GM18951 (cell line): ENCODE results near the gene APOBEC3G.
"Not testable (repeated sequence)": the region's sequence is repeated elsewhere in the genome, so short reads cannot be mapped to it uniquely, and the experiment has no call there.

Experiments used
- POLR2A ChIP-seq: IDR thresholded peaks from 4 replicates; pipeline ENCODE4 v1.6.1; 2011; ENCODE audit warnings: mild to moderate bottlenecking; ENCODE audit not compliant: insufficient read length, insufficient read depth; ENCODE audit errors: extremely low read depth
- in situ Hi-C: fragments of 300-500 bp; cut with MboI; formaldehyde crosslinking; loops from one replicate; pipeline ENCODE4 v1.12.0; 2022; ENCODE audit warnings: low sequenced_read_pairs, mixed read lengths, inconsistent platforms; ENCODE audit not compliant: unreplicated experiment

Gene APOBEC3G

DNA sequence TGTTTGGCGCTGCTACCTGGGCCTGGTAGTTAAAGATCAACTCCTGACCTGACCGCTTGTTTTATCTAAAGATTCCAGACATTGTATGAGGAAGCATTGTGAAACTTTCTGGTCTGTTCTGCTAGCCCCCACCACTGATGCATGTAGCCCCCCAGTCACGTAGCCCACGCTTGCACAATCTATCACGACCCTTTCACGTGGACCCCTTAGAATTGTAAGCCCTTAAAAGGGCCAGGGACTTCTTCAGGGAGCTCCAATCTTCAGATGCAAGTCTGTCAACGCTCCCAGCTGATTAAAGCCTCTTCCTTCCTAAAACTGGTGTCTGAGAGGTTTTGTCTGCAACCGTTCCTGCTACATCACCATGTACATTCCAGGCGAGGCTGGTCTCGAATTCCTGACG is 21.4 kb upstream of the APOBEC3G start:
- in situ Hi-C loops = no loop called here
- TF ChIP-seq POLR2A = no peak

DNA sequence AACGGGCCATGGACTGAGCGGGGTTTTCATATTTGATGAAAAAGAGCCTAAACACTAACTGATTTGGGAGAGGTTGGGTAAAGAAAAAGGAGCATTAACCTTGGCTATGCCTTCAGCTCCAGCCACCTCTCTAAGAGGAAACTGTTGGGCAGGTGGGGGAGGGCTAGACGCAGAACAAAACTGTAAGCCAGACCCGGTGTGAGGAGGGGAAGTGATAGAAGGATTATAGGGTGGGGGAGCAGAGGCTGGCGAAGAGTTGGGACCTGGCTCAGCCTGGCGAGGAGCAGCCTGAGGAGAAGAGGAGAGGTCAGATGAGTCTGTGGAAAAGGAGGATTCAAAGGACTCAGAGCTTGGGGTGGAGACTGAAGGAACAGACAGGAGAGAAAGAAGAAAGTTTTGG is 15.8 kb upstream of the APOBEC3G start:
- in situ Hi-C loops = not testable (repeated sequence)

DNA sequence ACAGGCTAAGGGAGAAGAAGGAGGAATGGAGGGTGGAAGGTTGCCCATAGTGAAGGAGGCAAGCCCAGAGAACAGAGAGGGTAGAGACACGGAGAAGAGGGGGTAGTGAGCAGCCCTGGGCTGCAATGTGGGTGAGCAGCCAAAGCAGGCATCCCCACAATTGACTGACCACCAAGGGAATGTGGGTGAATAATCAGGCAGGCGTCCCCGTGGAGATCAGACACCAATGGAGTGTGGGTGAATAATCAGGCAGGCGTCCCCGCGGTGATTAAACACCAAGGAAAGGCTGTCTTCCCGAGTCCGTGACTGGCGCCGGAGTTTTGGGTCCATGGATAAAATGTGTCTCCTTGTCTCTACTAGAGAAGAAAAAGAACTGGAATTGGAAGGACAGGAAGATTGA is 15.1 kb upstream of the APOBEC3G start:
- in situ Hi-C loops = not testable (repeated sequence)

DNA sequence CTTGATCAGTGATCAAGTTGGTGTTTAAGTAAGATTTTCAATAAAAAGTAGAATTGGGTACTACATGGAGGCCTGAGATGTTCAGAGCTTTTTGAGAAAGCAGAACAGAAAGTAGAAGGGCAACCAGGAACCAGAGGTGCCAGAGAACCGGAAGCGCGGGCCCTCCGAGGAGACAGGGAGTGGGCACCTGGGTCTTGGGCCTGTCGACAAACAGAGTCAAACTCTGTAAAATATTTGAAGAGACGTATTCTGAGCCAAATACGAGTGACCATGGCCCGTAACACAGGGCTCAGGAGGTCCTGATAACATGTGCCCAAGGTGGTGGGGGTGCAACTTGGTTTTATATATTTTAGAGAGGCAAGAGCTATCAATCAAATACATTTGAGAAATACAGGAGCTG is 13.2 kb upstream of the APOBEC3G start:
- in situ Hi-C loops = not testable (repeated sequence)

DNA sequence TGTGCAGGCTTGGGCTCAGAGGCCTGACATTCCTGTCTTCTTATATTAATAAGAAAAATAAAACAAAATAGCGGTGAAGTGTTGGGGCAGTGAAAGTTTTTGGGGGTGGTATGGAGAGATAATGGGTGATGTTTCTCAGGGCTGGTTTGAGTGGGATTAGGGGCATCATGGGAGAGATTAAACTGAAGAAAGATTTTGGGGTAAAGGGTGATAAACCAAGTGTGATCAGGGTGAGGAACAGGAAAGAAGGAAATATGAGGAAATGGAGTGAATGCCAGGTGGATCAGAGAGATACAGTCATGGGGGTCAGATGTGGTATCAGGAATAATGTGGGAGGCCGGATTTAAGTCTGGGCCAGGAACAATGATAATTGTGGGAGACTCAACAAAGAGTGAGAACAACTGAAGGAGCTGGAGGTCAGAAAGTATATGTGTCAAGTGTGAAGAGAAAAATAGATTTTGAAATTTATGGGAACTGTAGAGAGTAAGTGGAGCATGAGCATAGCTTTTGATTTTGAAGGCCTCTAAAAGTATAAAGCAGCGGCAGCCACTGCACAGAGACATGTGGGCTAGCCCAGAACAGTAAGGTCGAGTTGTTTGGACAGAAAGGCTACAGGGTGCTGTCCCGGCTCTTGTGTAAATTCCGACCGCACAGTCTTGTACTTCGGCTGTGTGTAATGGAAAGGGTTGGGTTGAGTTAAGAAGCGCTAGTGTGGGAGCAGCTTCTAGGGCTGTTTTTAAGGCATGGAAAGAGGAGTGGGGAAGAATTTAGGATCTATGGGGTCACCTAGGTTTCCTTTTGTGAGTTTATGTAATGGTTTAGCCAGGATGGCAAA is 10.4 kb upstream of the APOBEC3G start:
- peak; percentile 35 for TF ChIP-seq POLR2A
- in situ Hi-C loops = not testable (repeated sequence)

DNA sequence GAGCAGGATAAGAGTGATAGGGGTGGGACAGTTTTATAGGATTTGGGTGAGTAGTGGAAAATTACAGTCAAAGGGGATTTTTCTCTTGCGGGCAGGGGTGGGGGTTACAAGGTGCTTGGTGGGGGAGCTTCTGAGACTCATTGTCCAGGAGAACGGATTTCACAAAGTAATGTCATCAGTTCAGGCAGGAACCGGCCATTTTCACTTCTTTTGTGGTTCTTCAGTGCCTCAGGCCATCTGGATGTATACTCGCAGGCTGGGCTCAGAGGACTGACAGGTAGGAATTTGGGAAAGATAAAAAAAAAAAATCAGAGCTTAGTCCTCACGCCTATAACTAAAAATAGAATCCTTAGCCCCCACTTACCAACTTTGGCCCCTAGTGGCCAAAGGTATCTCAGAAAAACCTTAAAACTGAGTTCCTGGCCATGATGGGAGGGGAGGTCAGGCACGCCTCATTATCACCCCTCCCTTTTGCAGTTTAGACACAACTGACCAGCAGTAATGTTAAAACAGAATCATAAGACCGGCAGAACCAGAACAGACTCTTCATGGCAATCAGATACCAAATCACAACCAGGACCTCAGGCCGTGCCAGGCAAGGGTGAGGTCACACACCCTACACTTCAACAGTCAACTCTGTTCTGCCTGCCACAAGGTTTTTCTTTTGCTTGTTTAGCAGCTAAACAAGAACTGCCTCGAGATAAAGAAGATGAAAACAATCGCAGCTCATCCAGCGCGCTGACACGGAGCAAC is 8.9 kb upstream of the APOBEC3G start:
- in situ Hi-C loops = no loop called here
- TF ChIP-seq POLR2A = no peak

DNA sequence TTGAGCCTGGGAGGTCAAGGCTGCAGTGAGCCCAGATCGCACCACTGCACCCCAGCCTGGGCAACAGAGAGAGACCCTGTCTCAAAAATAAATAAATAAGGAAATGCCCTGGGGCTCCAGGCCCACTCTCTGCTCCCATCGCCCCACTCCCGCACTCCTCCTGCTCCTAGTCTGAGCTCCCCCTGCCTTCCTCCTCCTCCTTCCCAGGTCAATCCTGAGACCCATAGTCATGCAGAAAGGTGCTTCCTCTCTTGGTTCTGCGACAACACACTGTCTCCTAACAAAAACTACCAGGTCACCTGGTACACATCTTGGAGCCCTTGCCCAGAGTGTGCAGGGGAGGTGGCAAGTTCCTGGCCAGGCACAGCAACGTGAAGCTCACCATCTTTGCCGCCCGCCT is 6.9 kb upstream of the APOBEC3G start:
- in situ Hi-C loops = no loop called here
- no peak for TF ChIP-seq POLR2A

DNA sequence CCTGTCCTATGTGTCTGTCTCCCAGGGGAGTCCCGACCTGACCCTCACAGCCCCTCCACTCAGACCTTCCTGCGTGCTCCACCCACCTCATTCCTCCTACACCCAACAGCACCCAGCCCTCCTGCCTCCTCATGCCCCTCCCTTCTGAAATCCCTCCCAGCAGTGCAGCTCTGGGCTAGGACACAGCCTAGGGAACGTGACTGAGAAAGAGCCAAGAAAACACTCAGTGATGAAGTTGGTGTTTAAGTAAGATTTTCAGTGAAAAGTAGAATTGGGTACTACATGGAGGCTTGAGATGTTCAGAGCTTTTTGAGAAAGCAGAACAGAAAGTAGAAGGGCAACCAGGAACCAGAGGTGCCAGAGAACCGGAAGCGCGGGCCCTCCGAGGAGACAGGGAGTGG is 4.5 kb upstream of the APOBEC3G start:
- in situ Hi-C loops = not testable (repeated sequence)

DNA sequence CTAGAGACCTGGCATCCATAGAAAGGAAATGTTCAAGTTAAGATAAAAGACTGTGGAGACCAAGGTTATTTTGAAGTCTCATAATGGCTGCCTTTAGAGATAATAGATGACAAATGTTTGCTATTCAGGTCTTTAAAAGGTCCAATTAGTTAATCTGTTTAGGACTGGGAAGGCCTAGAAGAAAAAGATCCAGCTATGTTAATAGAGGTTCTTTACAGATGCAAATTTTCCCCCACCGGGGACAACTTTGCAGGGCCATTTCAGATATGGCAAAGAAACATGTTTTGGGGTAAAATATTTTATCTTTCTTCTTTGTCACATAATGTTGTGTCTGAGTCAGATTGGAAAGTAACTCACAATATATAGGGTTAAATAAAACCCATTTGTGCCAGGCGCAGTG is 3.1 kb upstream of the APOBEC3G start:
- no peak for TF ChIP-seq POLR2A
- in situ Hi-C loops = no loop called here

DNA sequence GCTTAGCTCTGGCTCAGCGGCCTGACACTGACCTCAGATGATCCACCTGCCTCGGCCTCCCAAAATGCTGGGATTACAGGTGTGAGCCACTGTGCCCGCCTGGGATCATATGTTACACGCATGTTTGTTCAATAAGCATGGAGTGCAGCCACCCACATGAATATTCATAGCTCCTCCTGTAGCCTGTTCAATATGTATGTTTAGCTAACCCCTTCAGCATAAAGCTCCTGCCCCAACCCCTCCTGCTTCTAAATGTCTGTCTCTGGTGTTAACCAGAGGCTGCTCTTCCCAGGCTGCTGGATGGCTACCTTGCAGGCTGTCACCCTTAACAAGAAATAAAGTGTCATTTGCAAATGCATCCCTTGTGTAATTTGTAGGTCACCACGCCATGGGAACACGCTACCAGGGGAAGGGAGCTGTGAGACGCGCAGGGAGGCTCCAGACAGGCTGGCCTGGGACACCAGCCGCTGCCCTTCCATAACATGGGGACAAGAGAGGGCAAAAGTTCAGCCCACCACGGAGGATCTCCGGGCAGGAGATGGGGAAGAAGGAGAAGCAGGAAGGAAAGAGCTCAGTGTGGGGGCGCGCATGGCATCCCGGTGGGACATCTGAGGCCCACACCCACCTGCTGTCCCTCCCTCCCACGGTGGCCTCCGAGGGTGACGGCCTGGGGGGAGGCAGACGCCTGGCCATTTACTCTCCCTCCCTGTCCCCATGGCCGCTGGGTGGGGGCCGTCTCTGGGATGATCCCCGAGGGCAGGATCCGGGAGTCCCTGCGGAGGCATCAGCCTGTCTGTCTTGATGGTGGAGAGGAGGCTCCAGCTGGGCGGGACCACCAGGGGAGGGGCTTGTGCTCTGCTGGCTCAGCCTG is 685 bp upstream of the APOBEC3G start:
- in situ Hi-C loops = loop anchor here (5.0 kb wide), 1 partner anchor 34 kb away; the partner anchor contains the start of gene APOBEC3F

DNA sequence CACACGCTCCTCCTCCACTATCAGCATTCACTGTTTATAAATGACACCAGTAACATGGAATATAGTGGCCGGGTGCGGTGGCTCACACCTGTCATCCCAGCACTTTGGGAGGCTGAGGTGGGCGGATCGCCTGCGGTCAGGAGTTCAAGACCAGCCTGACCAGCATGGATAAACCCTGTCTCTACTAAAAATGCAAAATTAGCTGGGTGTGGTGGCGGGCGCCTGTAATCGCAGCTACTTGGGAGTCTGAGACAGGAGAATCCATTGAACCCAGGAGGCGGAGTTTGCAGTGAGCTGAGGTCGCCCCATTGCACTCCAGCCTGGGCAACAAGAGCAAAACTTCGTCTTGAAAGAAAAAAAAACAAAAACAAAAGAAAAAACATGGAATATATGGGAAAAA is 837 bp downstream of the APOBEC3G start:
- in situ Hi-C loops = loop anchor here (5.0 kb wide), 1 partner anchor 36 kb away; the partner anchor contains the start of gene APOBEC3F

DNA sequence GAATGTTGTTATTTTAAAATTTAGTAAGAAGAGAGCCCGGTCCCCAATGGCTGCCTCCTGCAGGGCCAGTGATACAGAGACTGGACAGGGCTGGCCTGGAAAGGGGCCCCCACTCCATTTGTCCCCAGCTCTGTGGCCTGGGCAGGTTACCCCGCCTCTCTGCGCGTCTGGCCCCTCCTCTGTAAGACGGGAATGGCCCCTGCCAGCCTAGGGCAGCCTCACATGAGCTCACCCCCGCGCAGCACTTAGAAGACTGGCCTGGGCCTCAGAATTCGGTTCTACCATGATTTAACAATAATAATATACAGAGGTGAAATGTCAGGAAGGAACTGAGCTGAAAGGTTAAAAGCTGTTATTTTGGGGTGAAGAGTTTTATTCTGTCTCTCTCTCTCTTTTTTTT is 1.3 kb downstream of the APOBEC3G start:
- no peak for TF ChIP-seq POLR2A
- in situ Hi-C loops = loop anchor here (5.0 kb wide), 1 partner anchor 36 kb away; the partner anchor contains the start of gene APOBEC3F

DNA sequence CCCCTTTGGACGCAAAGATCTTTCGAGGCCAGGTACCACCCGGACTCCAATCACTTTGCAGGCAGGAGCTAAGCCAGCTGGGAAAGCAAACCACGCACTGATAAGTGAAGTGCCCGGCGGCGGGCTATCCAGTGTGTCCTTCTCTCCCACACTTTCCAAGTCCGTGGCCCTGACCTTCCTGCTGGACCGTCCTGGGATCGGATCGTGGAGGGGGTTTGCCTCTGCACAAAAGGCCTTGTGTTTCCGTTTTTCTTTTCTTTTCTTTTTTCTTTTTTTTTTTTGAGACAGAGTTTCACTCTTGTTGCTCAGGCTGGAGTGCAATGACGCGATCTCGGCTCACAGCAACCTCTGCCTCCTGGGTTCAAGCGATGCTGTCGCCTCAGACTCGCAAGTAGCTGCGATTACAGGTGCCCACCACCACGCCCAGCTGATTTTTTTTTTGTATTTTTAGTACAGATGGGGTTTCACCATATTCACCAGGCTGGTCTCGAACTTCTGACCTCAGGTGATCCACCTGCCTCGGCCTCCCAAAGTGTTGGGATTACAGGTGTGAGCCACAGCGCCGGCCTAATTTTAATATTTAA is 2.1 kb downstream of the APOBEC3G start:
- in situ Hi-C loops = loop anchor here (5.0 kb wide), 1 partner anchor 37 kb away; the partner anchor contains the start of gene APOBEC3F
